Activated effector memory CD4-positive, alpha-beta T cell treated with anti-CD3 and anti-CD28 coated beads, Interleukin-2, amount 50 U/mL, for 16 hours (primary cell): ENCODE measurements around the gene LRRC56.
A peak's percentile ranks its signal among the peaks of the same experiment; 100 is the strongest.

Source experiments
- DNase-seq: peaks from one replicate; pipeline ENCODE4 v3.0.0-alpha.2; 2020

Gene LRRC56

DNA sequence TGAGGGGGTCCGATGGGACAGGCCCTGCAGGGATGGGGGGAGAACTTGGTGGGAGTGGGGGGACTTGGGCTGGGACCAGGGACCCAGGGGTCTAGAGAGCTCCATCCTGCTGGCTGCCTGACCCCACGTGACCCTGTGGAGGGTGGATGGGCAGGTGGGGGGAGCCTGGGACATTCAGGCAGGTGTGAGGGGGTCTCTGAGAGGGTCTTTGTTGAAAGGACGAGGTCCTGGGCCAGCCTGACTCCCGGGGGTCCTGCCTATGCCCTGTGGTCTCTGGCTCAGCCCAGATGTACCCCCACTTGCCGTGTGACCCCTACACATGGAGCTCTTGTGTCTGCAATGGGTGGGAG lies 7.5 kb downstream of the LRRC56 start:
- no peak for DNase-seq

DNA sequence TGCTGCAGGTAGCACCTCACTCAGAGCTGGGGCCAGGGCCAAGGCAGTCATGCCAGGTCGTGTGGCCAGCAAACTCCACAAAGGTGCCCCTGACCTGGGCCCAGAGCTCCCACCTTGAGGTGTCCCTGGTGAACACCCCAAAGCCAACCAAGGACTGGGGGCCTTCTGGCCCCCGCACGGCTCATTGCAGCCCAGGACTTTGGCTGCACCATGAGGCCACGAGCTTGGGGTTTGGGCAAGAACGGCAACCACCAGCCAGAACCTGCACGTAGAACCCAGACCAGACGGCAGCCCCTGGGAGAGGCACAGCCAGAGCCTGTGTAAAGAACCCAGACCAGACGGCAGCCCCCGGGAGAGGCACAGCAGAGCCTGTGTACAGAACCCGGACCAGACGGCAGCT lies 7.8 kb downstream of the LRRC56 start:
- DNase-seq: peak; percentile 61

DNA sequence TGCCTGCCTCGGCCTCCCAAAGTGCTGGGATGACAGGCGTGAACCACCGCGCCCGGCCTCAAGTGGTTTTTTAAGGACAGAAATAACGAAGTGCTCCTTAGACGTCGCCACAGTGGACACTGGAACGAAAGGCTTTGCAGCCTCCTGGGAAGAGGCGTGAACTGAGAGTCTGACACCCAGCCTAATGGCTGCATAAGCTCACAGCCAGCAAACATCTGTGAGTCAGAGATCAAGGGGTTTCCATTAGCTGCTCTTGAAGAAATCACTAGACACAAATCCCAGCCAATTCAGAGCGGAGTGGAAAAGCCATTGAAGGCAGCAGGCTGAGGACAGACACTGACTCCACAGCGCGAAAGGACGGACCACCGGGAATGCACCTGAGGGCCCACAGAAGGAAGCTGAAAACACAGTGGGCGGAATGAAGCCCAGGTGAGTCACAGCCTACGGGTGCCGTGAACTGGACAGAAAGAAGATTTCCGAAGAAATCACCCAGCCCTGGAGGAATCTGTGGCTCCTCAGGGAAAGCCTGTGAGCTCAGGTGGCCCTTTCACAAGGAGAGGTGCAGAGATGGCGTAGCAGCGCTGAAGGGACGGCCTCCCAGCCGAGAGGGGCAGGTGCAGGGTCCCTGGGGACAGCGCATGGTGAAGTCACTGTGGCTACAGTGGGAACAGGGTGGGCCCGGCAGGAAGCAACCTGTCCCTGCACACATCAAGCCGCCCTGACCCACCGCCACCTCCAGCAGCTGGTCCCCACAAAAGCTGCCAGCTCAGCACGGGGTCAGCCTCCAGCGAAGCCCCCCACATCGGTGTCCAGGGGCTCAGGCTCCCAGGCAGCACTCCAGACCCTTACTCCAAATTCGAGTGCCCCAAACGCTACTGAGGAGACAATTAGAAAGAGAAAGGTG lies 11.6 kb downstream of the LRRC56 start:
- DNase-seq: no peak

DNA sequence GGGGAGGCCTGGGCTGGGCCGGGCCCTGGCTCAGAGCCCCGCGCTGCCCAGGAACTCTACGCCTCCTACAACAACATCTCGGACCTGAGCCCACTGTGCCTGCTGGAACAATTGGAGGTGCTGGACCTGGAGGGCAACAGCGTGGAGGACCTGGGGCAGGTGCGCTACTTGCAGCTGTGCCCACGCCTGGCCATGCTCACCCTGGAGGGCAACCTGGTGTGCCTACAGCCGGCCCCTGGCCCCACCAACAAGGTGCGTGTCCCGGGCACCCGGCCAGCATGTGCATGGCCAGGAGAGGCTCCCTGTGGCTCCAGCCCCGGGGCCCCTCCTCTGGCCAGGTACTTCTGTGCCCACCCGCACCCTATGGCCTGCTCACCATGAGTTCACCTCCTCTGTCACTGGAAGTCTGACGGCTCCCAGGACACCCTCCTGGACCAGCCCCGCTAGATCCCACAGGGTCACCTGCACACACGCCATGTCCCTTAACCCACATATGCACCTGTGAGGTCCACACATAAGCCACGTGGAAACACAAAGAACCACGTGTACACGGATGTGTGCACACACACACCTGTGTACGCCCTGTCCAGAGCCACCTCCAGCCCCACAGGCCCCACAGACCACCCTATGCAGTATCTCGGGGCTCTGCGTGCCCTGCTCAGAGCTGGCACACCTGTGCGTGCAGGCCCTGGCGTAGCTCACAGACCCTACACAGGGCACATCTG lies 12.9 kb downstream of the LRRC56 start:
- no peak for DNase-seq

DNA sequence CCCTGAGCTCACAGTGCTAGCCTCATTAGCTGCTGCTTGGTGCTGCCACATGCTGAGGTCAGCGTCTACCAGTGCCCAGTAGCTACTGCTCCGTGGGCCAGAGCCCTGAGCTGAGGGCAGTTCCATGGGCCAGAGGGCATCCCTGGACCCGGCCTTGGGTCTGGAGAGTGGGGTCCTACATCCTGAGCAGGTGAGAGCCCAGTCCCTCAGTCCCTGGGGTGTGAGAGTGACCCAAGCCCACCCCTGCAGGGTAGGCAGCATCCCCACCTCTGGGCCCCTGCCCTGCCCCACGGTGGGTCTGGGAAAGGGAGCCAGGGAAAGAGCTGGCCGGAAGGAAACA lies 13.4 kb downstream of the LRRC56 start:
- DNase-seq: no peak

DNA sequence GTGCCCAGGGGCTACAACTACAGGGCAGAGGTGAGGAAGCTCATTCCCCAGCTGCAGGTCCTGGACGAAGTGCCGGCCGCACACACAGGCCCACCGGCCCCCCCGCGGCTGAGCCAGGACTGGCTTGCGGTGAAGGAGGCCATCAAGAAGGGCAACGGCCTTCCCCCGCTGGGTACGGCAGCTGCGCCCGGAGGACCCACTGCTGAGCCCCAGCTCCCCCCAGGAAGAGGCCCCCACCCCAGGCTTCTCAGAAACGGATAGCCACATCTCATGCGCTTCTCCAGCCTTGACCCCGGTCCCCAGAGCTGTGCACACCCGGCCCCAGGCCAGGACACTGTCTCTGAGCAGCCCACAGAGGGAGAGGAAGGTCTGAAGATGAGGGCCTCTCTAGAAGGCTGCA lies 13.8 kb downstream of the LRRC56 start:
- no peak for DNase-seq

DNA sequence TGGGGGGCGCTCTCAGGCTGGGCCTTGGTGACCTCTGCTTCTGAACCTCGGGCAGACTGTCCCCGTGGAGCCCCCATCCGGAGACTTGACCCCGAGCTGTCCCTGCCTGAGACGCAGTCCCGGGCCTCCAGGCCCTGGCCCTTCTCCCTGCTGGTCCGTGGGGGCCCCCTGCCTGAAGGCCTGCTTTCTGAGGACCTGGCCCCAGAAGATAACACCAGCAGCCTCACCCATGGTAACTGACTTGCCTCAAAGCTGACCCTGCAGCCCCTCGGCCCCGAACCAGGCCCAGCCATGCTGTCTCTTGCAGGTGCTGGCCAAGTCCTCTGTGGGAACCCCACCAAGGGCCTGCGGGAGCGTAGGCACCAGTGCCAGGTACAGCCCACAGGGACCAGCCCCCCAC lies 14.3 kb downstream of the LRRC56 start:
- DNase-seq: no peak

DNA sequence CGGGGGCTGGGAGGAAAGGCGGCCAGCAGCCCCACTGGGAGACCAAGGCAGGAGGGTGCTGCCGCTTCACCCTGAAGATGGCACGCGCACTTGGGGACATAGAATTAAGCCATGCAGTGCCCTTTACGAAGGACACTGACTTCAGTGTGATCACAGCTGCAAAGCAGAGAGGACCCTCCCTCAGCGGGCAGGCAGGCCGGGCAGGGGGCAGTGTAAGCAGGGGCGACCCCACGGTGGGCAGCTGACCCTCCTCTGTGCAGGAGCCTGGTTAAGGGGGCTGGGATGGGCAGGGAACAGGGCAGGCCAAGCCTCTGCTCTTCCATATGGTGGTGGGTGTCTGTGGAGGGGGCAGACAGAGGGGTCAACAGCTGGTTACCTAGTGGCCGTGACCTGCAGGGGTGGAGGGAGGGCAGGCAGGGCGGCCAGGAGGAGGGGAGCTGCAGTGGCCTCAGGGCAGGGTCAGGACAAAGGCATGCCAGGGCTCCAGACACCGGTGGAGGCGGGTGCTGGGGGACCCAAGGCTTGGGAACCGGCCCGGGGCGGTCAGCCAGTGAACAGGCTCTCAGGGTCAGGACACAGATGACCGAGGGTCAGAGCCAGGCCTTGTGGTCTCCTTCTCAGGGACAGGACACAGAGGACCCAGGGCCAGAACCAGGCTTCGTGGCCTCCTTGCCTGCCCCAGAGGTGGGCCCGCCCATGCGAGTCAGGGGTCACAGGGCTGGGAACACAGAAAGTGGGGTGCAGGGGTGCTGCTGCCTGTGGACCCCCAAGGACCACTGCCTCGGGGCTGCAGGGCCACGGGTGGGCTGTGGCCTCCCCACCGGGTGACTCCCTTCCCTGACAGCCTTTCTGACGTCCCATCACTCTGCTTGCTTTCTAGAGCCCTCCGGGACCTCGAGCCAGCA lies 16.0 kb downstream of the LRRC56 start:
- no peak for DNase-seq

DNA sequence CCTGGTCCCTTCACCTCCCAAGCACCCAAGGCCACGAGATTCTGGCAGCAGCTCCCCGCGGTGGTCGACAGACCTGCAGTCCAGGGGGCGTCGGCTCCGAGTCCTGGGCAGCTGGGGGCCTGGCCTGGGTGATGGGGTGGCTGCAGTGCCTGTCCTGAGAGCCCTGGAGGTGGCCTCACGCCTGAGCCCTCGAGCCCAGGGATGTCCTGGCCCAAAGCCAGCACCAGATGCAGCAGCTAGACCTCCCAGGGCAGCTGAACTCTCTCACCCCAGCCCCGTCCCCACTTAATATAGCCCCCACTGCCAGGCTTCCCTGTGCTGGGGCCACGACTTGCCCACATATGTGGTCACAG lies 16.6 kb downstream of the LRRC56 start:
- DNase-seq: no peak

DNA sequence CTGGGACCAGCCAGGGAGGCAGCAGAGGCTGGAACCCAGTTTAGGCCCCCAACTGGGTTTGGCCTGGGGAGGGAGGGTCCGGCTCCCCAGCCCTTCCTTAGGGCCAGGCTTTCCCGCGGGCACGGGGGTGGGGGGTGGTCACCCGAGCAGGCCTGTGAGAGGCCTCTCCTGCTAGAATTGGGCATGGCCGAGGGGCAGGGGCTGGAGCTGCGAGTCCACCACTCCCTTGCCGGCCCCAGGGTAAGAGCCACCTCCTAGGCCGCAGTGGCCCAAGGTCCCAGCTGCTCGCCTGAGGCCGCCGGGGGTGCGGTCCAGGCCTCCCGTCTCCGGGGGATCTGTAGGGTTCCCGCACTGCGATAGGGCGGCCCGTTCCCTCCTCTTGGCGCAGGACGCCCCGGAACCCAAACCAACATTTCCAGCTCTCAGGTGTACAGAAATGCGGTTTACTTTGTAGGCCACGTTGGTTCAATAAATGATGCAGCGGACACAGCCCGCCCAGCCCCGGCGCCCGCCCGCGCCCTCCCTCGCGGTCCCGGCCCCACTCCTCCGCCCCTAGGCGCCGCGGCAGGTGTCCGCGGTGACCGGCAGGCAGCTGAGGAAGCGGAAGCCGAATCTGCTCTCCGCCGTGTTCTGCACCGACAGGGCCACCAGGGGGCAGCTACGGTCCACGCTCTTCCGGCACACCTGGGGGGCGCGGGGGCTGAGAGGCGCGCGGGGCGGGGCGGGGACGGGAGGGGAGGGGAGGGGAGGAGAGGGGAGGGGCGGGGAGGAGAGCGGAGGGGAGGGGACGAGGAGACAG lies 17.3 kb downstream of the LRRC56 start:
- DNase-seq: peak; percentile 91

DNA sequence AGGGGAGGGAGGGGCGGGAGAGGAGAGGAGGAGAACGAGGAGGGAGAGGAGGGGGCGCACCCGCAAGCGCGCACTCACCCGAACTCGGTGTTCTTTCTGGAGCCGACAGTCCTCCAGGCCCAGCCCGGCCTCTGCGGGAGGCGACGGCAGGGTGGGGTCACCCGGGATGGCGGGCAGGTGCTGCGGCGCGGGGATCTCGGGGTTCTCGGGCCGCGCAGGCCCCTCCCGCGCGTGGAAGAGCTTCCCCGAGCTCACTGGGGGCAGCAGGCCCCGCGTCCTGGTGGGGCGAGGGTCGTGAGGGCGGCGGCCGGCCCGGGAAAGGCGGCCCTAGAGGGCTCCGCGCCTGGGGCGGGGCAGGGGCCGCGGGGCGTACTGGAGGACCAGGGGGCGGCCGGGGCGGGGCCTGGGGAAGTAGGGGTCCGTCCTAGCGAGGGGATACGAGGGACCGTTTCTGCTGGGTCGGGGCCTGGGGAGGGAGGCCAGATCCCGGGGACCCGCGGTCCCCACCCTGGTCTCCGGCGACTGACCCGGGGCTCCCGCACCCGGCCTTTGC lies 18.0 kb downstream of the LRRC56 start:
- DNase-seq: no peak

DNA sequence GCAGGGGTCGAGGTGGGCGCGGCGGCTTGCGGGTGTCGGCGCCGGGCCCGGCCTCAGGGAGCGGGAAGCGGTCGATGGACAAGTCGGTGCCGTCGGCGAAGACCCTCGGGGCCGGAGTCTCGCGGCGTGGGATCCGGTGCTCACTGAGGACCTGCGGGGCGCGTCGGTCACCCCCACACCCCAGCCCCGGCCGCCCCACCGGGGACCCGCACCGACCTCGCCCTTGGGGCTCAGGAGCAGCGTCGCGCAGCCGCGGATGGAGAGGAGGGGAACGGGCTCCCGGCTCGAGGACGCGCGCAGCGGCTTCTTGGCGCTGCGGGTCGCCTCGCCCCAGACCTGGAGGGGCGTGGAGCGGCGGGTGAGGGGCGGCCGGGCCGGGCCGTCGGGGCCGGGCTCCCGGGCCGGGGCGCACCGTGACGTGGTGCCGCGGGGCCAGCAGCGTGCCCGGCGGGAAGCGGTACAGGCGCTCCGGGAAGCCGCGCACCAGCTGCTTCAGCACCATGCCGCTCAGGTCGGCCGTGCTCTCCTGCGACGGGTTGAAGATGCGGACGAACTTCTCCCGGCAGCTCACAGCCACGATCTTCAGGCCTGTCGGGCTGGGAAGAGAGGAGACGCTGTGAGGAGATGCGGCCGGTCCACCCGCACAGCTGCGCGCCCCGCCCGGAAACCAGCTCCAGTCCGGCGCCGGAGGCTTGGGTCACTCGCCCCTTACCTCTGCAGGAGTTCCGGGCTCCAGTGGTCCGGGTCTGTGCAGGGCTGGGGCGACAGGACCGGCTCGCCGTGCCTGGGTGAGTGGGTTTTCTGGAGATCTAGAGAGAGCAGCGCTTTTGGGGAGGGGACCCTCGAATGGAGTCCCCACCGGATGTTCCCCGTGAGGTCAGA lies 18.7 kb downstream of the LRRC56 start:
- no peak for DNase-seq

DNA sequence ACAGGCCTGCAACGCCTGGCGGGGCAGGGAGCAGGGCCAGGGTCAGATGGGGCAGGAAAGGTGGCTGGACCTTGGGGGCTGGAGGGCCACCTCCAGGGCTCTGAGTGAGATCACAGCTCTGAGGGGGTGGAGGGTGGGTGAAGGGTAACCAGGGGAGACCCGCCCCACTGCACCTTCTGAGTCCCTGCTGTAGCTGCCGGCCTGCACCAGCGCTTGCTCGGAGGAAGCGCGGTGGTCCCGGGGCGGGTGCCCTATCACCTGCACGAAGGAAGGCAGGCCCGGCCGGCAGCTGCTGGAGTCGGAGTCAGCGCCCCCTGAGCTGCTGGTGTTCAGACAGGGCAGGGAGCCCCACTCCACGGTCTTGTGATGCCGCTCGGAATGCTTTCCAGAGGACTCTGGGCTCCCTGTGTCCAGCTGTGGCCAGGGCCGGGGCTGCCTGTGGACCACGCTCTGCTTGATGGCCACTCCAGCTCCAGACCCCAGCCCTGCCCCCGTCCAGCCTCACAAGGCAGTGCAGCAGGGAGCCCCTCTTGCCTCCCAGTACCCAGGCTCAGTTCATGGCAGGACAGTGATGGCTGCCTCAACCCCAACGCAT lies 19.4 kb downstream of the LRRC56 start:
- DNase-seq: no peak

DNA sequence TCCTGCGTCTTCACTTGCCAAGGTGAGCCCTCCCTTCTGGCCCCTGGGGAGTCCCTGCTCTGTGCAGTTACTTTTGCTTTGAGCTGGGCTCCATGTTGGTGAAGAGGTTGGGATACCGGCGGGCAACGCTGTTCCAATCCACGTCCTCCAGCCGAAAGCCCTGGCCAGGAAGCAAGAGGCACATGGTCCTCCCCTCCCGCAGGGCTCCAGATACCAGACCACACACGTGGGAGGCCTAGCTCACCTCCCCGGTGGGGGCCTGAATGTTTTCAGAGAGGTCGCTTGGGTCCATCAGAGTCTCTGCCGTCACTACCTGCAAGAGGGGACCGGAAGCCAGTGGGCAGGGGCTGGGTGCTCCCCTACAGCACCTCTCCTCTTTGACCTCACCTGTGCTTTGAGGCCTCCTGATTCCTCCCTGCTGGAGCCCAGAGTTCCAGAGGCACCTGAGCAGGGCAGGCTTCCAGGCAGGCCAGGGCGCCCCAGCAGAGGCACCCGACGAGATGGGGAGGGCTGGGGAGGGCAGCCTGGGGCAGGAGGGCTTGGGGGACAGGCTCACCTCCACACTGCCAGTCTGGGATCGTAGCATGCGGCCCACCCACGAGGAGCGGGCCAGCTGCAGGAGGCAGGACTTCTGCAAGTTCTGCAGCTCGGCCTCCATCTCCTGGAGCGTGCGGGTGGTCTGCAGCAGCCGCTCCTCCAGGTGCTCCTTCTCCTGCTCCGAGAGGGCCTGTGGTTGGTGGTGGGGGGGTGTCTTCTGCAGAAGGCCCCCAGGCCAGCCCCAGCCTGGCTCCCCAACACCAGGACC lies 20.2 kb downstream of the LRRC56 start:
- DNase-seq: no peak

DNA sequence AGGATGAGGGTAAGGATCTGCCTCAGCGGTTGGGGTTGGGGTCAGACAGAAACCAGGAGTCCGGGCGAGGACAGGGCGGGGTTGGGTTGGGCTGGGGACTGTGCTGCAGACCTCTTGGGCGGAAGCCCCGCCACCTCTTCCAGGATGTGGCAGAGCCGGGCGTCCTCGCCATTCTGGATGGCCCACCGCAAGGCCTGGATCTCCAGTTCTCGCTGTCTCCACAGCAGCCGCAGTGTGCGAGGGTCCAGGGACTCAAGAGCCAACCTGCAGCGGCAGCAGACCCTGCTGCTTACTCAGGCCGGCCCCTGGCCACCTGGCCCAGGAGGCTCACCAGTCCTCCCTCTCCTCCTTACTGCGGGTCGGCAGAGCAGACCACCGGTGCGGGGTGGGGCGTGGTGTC lies 21.2 kb downstream of the LRRC56 start:
- no peak for DNase-seq

DNA sequence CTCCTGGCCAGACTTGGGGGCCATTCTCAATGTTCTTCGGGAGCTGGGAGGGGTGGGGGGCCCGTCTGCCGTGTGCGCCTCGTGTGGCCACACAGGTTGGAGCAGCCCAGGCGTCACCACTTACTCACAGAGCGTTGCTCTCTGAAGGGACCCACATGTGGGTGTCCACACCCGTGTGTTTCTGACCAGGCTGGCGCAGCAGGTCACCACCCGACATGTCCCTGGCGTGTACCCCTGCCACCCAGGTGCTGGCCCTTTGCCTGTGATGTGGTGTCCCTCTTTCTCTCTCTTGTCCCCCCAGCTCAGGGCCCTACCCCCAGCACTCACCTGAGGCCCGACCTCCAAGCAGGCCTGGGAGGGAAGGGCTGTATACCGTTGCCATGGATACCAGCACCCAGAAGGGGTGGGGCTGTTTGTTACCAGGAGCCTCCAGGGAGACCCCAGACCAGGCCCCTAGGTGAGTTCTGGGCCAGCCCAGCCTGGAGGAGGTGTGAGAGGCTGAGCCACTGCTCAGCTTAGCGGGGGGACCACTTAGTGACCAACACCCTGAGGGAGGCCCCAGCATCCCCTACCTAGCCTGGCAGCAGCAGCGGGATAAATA lies 21.8 kb downstream of the LRRC56 start:
- no peak for DNase-seq

DNA sequence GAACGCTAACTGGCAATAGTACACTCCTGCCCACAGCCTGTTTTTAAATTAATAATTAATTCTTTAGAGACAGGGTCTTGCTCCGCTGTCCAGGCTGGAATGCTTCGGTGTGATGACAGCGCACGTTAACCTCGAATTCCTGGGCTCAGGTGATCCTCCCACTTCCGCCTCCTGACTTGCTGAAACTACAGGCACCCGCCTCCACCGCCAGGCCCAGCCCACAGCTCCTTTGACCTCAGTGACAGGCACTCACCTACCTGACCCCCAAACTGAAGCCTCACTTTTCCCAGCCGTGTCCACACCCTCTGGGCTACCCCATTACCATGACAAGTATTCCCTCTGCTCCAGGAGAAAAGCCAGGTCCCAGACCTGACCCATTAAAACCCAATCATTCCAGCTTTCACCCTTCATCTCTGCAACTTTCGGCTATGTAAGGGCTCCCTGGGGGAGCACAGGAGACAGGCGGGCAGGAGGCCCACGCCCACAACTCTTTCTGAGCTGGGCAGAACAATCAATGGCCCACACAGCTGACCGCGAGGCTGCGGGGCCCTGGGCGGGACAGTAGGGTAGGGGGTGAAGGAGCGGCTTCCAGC lies 22.5 kb downstream of the LRRC56 start:
- no peak for DNase-seq

DNA sequence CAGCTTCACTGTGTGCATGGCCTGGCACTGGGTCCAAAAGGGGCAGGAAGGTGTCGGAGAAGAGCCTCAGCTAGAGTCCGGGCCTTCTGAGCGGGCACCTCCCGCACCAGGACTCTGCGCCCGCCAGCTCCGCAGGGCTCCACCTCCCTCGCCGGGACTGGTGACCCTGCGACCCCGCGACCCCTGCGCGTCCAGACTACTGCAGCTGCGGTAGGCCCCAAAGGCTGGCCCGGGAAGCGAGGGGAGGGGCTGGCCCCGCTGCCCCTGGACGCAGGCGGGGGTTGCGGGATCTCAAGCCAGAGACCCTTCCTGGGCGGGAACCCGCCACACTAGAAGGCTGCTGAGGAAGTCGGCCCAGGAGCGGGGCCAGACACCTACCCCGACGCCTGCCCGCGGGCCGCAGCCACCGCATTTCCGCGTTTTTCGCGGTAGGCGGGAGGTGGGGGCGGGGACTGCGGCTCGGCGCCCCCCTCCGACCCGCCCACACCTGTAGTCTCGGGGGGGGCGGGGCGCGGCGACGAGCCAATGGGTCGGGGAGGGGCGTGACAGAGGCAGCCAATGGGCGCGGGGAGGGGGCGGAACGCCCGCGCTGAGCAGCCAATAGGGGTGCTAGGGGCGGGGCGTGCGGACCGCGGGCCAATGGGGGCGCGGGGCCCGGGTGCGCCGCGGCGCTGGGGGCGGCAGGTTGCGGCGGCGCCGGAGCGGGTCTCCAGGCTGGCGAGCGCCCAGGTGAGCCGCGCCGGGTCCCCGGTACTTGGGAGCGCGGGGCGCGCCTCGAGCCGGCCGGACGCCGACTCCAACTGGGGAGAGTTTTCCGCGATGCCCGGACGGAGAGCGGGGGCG lies 23.2 kb downstream of the LRRC56 start, which contains the start of the genes LMNTD2 and RASSF7:
LMNTD2 (minus strand) TSS at position 434 of the 843 bp plus-strand sequence; CDS start at position 412, 22 bp downstream.
RASSF7 (plus strand) TSS at position 666 of the 843 bp plus-strand sequence. CDS start 799 bp downstream, outside the sequence.
- peak; percentile 98 for DNase-seq
